Gastrocnemius medialis (tissue), 4 donors: ENCODE results near the gene DIP2C. TPM values are rescaled to one million over a fixed set of nuclear protein-coding genes. Genes with fewer than 3 reads are reported as not detected.

ENCODE experiments used
- ATAC-seq, 2 donors: fragments of 150-250 bp; one replicate each; pipeline ENCODE4 v1.9.1; 2016
- DNase-seq, 2 donors: peaks; one replicate each; pipeline ENCODE4 v3.0.0-alpha.2; 2019
- H3K27ac ChIP-seq, 4 donors: fragments of 200-600 bp; sonication (generic); 1 replicate in 1 of 4; 2 replicates in 3 of 4; pipeline ENCODE4 v1.5.1; 2016 to 2018; ENCODE audit warnings: mild to moderate bottlenecking in 2 of 4, moderate library complexity in 1 of 4
- H3K27me3 ChIP-seq, 3 donors: fragments of 200-600 bp; sonication (generic) in 2 of 3; 1 replicate in 1 of 3; 2 replicates in 2 of 3; pipeline versions ENCODE4 v1.5.1 to v1.6.0; 2016 to 2019; ENCODE audit warnings: mild to moderate bottlenecking in 1 of 3, moderate library complexity in 1 of 3
- H3K36me3 ChIP-seq, 2 donors: fragments of 200-600 bp; sonication (generic) in 1 of 2; one replicate each; pipeline ENCODE4 v1.5.1; 2017 to 2018
- H3K4me1 ChIP-seq, 2 donors: fragments of 200-600 bp; sonication (generic) in 1 of 2; one replicate each; pipeline ENCODE4 v1.5.1; 2016 to 2017; ENCODE audit warnings: mild to moderate bottlenecking in 2 of 2
- H3K4me3 ChIP-seq, 4 donors: fragments of 200-600 bp; sonication (generic) in 3 of 4; 1 replicate in 1 of 4; 2 replicates in 3 of 4; pipeline ENCODE4 v1.5.1; 2016 to 2019; ENCODE audit warnings: mild to moderate bottlenecking in 2 of 4
- H3K9me3 ChIP-seq, 3 donors: fragments of 200-600 bp; sonication (generic) in 2 of 3; 1 replicate in 1 of 3; 2 replicates in 2 of 3; pipeline ENCODE4 v1.5.1; 2016 to 2019
- POLR2A ChIP-seq, 2 donors: fragments of 450-650 bp; IDR thresholded peaks; one replicate each; pipeline ENCODE4 v1.6.1; 2017; ENCODE audit warnings: antibody characterized with exemption in 2 of 2, mild to moderate bottlenecking in 2 of 2, moderate library complexity in 2 of 2
- in situ Hi-C, 4 donors: fragments of 200-750 bp; cut with MboI; loops; one replicate each; pipeline versions ENCODE4 v1.15.0 to v1.8.0; 2017; ENCODE audit warnings: low sequenced_read_pairs in 4 of 4
- intact Hi-C: fragments of 100-400 bp; cut with DNase I; formaldehyde crosslinking; loops from one replicate; pipeline ENCODE4 v1.15.1; 2023; ENCODE audit warnings: low total_unique reads
- total RNA-seq, 4 donors: library from RNA; depleted of rRNA; stranded (reverse); fragments of >200 nt; gene quantifications; one replicate each; pipeline versions ENCODE4 v1.1.0 to v1.2.3, GENCODE V29; 2016
- TF ChIP-seq, protein P1 (sequence below), 5 experiments: fragments of 450-650 bp in 3 of 5; fragments of 200-600 bp in 2 of 5; sonication (generic) in 2 of 5; IDR thresholded peaks in 4 of 5; conservative IDR thresholded peaks in 1 of 5; 1 replicate in 4 of 5; 2 replicates in 1 of 5; pipeline ENCODE4 v1.5.1; 2016 to 2019; ENCODE audit warnings: antibody characterized with exemption in 5 of 5, mild to moderate bottlenecking in 3 of 5, moderate library complexity in 3 of 5

DIP2C gene
- total RNA-seq, 4 donors from 2014 or later, result 19.1 to 60.0 (median 30.2) TPM

DNA sequence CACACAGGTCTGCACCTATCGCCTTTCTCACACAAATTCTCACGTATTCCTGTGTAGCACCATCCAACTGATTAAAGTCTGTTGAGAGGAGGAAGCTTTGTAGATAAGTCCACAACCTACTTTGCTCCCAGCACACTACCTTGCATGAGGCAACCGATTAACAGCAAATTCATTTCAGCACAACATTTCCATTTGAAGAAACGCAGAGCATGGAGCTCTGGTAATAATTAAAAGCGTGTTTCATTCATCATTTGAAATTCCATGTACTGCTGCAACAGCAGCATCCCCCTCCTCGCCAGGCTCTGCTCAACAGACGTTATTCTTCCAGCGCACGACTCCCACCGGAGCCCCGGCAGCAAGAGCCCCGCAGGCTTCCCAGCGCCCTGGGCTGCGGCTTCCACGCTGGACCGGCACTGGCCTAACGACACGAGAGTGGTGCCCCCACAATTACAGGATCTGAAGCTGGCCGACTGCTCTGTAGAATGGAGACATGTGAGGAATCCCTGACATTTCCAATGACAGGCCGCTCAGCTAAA, 118.8 kb downstream of the DIP2C start:
- Histone ChIP-seq H3K27me3 (no peaks in the 10 kb centered on the region), H3K4me3 (no peak overlapping the region), H3K27ac (no peak overlapping the region), H3K9me3 (no peaks in the 10 kb centered on the region), H3K4me1 (peaks cover 3 to 4% of the 10 kb centered on the region in 2 donors), H3K36me3 (no peaks in the 10 kb centered on the region)
- ATAC-seq (no peak), DNase-seq (no peak)
- intact Hi-C loops (no loop called here), in situ Hi-C loops (no loop called here)
- TF ChIP-seq, protein P1, sequence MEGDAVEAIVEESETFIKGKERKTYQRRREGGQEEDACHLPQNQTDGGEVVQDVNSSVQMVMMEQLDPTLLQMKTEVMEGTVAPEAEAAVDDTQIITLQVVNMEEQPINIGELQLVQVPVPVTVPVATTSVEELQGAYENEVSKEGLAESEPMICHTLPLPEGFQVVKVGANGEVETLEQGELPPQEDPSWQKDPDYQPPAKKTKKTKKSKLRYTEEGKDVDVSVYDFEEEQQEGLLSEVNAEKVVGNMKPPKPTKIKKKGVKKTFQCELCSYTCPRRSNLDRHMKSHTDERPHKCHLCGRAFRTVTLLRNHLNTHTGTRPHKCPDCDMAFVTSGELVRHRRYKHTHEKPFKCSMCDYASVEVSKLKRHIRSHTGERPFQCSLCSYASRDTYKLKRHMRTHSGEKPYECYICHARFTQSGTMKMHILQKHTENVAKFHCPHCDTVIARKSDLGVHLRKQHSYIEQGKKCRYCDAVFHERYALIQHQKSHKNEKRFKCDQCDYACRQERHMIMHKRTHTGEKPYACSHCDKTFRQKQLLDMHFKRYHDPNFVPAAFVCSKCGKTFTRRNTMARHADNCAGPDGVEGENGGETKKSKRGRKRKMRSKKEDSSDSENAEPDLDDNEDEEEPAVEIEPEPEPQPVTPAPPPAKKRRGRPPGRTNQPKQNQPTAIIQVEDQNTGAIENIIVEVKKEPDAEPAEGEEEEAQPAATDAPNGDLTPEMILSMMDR (IDR thresholded peaks at IDR 0.05 in 4 of 5, conservative IDR thresholded peaks at IDR 0.05 in 1 of 5), result no peak
- no peak for TF ChIP-seq POLR2A (IDR thresholded peaks at IDR 0.05)

DNA sequence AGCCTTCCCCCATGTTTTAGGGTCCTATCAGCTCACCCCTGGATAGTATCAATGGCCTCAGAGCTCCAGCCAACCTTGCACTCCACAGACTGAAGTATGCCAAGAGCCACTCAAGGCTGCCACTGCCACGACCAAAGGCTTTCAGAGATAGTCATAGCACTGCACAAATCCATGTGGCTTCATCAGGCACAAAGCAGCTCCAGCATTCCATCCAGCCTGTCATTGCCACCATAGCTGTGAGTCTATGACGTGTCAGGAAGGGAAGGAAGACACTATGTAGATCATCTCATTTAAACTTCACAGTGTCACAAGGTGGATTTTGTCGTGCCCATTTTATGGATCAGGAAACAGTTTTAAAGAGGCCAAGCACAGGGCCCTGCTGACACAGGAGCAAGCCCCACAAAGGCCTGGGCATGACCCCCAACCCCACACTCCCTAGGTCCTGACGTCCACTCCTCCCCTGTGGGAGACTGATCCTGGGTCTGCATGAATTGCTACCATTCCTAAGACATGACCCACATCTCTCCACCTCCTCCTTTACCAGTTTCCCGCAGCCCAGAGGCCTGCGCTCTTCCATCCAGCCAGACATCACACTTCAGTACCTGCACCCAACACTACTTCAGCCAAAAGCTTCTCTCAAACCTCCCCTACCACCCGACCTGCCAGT, 119.4 kb downstream of the DIP2C start:
- Histone ChIP-seq H3K4me3 (no peak overlapping the region), H3K9me3 (no peaks in the 10 kb centered on the region), H3K27me3 (no peaks in the 10 kb centered on the region), H3K36me3 (no peaks in the 10 kb centered on the region), H3K4me1 (no peaks in the 10 kb centered on the region), H3K27ac (no peak overlapping the region)
- intact Hi-C loops, result no loop called here
- DNase-seq, result no peak
- ATAC-seq, result no peak
- TF ChIP-seq, protein P1 (IDR thresholded peaks at IDR 0.05 in 4 of 5, conservative IDR thresholded peaks at IDR 0.05 in 1 of 5), result no peak
- TF ChIP-seq POLR2A (IDR thresholded peaks at IDR 0.05), result no peak
- in situ Hi-C loops, result no loop called here

DNA sequence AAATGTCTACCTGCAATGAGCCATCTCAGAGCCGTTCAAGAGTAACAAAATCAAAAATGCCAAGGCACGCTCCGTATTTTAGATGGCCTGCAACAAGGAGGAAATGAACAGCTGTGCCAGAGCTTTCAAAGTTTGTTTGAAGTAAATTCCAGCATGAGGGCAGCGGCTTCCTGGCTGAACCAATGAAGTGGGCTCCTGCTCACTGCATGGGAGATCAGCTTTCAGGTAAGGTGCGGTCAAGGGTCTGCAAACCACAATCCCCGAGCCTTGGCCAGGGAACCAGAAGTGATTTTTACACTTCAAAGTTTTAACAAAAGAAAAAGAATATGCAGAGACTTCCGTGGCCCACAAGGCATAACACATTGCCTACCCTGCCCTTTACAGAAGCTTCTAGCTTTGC, 120.6 kb downstream of the DIP2C start:
- intact Hi-C loops, result no loop called here

DNA sequence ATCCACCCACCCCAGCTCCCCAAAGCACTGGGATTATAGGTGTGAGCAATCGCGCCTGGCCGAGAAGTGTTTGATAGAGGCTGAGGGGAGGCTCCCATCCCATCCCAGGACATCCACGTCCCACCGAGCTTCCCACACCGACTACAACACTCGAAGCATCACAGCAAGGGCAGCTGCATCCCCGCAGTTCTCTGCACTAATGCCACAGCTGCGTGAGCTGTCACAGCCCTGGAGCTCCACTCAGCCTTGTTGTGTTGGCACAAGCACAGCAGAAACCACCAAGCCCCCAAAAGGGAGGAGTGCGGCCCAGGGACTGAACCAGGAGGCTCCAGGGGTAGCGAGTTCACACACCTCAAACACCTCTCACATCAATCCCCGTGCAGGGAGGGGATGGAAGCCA, 121.6 kb downstream of the DIP2C start:
- no peaks in the 10 kb centered on the region for H3K36me3 ChIP-seq
- H3K4me1 ChIP-seq, result peaks cover 4% of the 10 kb centered on the region in 2 donors
- no peaks in the 10 kb centered on the region for H3K9me3 ChIP-seq
- no peak for TF ChIP-seq POLR2A (IDR thresholded peaks at IDR 0.05)
- TF ChIP-seq, protein P1 (IDR thresholded peaks at IDR 0.05 in 4 of 5, conservative IDR thresholded peaks at IDR 0.05 in 1 of 5), result no peak
- DNase-seq (no peak), ATAC-seq (no peak)
- H3K27ac ChIP-seq, result no peak overlapping the region
- intact Hi-C loops, result no loop called here
- in situ Hi-C loops, result no loop called here
- H3K27me3 ChIP-seq, result no peaks in the 10 kb centered on the region
- H3K4me3 ChIP-seq, result no peak overlapping the region

More for the DNA sequence above, 120.6 kb downstream of the DIP2C start:
- ATAC-seq (no peak), DNase-seq (no peak)
- no peak overlapping the region for H3K4me3 ChIP-seq
- in situ Hi-C loops, result no loop called here
- no peaks in the 10 kb centered on the region for H3K27me3 ChIP-seq
- no peaks in the 10 kb centered on the region for H3K4me1 ChIP-seq
- H3K36me3 ChIP-seq, result no peaks in the 10 kb centered on the region
- no peak overlapping the region for H3K27ac ChIP-seq
- no peaks in the 10 kb centered on the region for H3K9me3 ChIP-seq
- no peak for TF ChIP-seq POLR2A (IDR thresholded peaks at IDR 0.05)
- TF ChIP-seq, protein P1 (IDR thresholded peaks at IDR 0.05 in 4 of 5, conservative IDR thresholded peaks at IDR 0.05 in 1 of 5), result no peak
